OCI-LY7 (cell line): ENCODE results near the gene DMRT1.

Experiments used
- EZH2phosphoT487 ChIP-seq: fragments of 200-600 bp; sonication (generic); IDR thresholded peaks from 2 replicates; pipeline ENCODE4 v1.6.1; 2018; ENCODE audit warnings: low read depth, borderline replicate concordance, mild to moderate bottlenecking, mixed run types, antibody characterized with exemption, low read length, moderate library complexity, mixed read lengths
- TF ChIP-seq, protein P1 (sequence below): fragments of 200-600 bp; sonication (generic); conservative IDR thresholded peaks from 2 replicates; pipeline ENCODE4 v1.5.1; 2014; ENCODE audit warnings: mild to moderate bottlenecking, antibody characterized with exemption, low read length, moderate library complexity, mixed read lengths

DNA sequence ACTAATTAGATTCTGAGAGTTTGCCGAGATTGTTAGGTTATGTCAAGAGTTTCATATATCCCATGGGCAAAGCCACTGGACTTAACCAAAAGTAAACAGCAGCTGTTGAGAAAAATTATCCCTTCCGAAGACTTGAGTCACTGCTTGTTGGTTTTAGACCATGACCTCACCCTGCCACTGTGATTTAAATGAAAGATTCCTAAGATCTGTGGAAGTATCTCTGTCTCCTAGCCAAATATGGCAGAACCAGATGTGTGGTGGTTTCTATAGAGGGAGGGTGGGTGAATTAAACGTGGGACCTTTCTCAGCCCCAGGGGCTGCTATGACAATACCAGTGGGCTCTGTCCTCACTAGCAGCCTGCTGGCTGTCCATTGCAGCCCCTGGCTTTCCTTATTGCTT, 154.3 kb downstream of the DMRT1 start:
- TF ChIP-seq, protein P1, sequence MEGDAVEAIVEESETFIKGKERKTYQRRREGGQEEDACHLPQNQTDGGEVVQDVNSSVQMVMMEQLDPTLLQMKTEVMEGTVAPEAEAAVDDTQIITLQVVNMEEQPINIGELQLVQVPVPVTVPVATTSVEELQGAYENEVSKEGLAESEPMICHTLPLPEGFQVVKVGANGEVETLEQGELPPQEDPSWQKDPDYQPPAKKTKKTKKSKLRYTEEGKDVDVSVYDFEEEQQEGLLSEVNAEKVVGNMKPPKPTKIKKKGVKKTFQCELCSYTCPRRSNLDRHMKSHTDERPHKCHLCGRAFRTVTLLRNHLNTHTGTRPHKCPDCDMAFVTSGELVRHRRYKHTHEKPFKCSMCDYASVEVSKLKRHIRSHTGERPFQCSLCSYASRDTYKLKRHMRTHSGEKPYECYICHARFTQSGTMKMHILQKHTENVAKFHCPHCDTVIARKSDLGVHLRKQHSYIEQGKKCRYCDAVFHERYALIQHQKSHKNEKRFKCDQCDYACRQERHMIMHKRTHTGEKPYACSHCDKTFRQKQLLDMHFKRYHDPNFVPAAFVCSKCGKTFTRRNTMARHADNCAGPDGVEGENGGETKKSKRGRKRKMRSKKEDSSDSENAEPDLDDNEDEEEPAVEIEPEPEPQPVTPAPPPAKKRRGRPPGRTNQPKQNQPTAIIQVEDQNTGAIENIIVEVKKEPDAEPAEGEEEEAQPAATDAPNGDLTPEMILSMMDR, result no peak
- no peak for TF ChIP-seq EZH2phosphoT487
